Umbilical cord (tissue), 1 donor: ENCODE data around the gene CNNM1. TPM values are rescaled to one million over a fixed set of nuclear protein-coding genes. Genes with fewer than 3 reads are reported as not detected.

ENCODE experiments used
- total RNA-seq: library from RNA; depleted of rRNA; stranded (reverse); fragments of >200 nt; gene quantifications from one replicate; pipeline ENCODE4 v1.2.3, GENCODE V29; 2014; ENCODE audit warnings: low replicate concordance; ENCODE audit not compliant: insufficient read depth

CNNM1 gene
- total RNA-seq, 1 donor from 2014 or later, result 0.72 TPM

Other genes with a start within 250 kb of the CNNM1 start
- gene HPSE2, start 93.5 kb upstream of the CNNM1 start, total RNA-seq, result 18.8 TPM
- 2.6 TPM for gene GOT1, start 101.3 kb downstream of the CNNM1 start, total RNA-seq
- gene NKX2-3, start 203.6 kb downstream of the CNNM1 start, total RNA-seq, result not detected